GM21717 (cell line): ENCODE measurements around the gene MIEF1.
"Not testable (repeated sequence)": the region's sequence is repeated elsewhere in the genome, so short reads cannot be mapped to it uniquely, and the experiment has no call there.

Experiments
- ATAC-seq: cut with Tn5 transposase; IDR thresholded peaks from one replicate; pipeline ENCODE4 v1.9.1; 2021; ENCODE audit warnings: mild to moderate bottlenecking, moderate library complexity; ENCODE audit not compliant: unreplicated experiment

Gene MIEF1

GRCh38 chr22:39511226-39511625 is 9.1 kb downstream of the MIEF1 start:
- ATAC-seq: no peak

GRCh38 chr22:39512026-39512425 is 9.9 kb downstream of the MIEF1 start:
- ATAC-seq: no peak

GRCh38 chr22:39513791-39514190 is 11.7 kb downstream of the MIEF1 start:
- ATAC-seq: no peak

- ATAC-seq: no peak
These were observed 12.4 kb downstream of the MIEF1 start for GRCh38 chr22:39514373-39514973.

- ATAC-seq: no peak
These were observed 13.4 kb downstream of the MIEF1 start for GRCh38 chr22:39515266-39516050.

- ATAC-seq: no peak
These were observed 15.4 kb downstream of the MIEF1 start for GRCh38 chr22:39517470-39517869.

- ATAC-seq: no peak
These were observed 16.2 kb downstream of the MIEF1 start for GRCh38 chr22:39518144-39518786.

GRCh38 chr22:39518996-39519680 is 17.0 kb downstream of the MIEF1 start:
- ATAC-seq: peak; percentile 7

GRCh38 chr22:39519681-39520225 is 17.7 kb downstream of the MIEF1 start:
- ATAC-seq: peak; percentile 61

- peak; percentile 27 for ATAC-seq
These were observed 18.4 kb downstream of the MIEF1 start, which contains the start of gene ATF4 for GRCh38 chr22:39520226-39521105. Gene ATF4 (plus strand): TSS chr22:39520562. CDS start chr22:39521446, 884 bp downstream.

GRCh38 chr22:39521106-39521885 is 19.2 kb downstream of the MIEF1 start:
- ATAC-seq: not testable (repeated sequence)

- not testable (repeated sequence) for ATAC-seq
These were observed 20.0 kb downstream of the MIEF1 start for GRCh38 chr22:39522091-39522490.

GRCh38 chr22:39522567-39523300 is 20.6 kb downstream of the MIEF1 start:
- ATAC-seq: no peak

- no peak for ATAC-seq
These were observed 22.1 kb downstream of the MIEF1 start for GRCh38 chr22:39524089-39524752.

- ATAC-seq: no peak
These were observed 22.9 kb downstream of the MIEF1 start for GRCh38 chr22:39524753-39525657.

- no peak for ATAC-seq
These were observed 23.5 kb downstream of the MIEF1 start for GRCh38 chr22:39525658-39525975.

- no peak for ATAC-seq
These were observed 24.7 kb downstream of the MIEF1 start for GRCh38 chr22:39526736-39527171.
